ENCODE data around the gene ACBD3.
A peak's percentile ranks its signal among the peaks of the same experiment; 100 is the strongest.

The ACBD3 gene

DNA sequence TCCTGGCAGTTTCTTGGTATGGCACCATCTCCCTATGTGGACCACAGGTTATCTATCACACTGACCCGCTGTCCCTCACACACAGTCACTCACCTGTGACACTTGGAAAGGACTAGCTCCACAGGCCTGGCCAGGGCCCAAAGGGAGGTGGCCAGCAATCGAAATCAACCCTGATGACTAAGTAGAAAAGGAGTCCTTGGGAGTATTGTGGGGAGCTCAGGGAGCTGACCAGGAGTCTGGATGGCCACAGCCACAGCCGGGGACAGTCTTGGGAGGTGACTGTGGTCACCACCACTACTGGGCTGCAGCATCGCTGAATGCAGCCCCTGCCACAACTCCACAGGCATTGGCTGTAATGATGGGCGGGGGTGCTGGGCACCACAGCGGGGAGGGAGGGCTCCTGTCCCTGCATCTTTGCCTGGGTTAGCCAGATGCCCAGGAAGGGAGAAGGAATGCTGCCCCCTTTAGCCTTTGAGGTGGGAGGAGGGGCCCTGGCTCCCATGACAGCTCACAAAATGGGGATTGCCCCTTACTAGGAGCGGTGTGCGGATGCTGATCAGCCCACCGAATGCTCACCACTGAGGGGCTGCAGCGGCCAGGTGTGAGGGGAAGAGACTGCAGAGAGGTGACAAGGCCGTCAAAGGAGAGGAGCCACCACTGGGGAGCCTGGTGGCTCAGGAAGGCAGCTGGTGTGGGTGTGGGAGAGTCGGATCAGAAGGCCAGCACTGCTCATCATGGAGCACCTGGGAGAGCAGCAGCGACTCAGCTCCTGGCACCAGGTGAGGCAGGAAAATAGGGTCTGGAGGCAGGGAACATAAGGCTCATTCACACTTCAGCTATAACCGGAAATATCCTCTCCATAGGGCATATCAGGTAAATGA lies 62.7 kb downstream of the ACBD3 start:
- Mint-ChIP-seq H3K9me3 (no peaks in the 10 kb centered on the region), H3K27ac (peak overlapping the region in 1 of 2 donors; percentile 87), H3K4me3 (peak overlapping the region in 1 of 2 donors; percentile 78), H3K4me1 (ENCODE audit: low read depth in 2 of 2) (peaks cover 14 to 26% of the 10 kb centered on the region in 2 donors), H3K36me3 (ENCODE audit: insufficient read depth) (peaks cover 21% of the 10 kb centered on the region), H3K27me3 (peaks cover 0 to 7% of the 10 kb centered on the region in 2 donors)
- ATAC-seq (replicated peaks), result no peak
- no peak for DNase-seq

DNA sequence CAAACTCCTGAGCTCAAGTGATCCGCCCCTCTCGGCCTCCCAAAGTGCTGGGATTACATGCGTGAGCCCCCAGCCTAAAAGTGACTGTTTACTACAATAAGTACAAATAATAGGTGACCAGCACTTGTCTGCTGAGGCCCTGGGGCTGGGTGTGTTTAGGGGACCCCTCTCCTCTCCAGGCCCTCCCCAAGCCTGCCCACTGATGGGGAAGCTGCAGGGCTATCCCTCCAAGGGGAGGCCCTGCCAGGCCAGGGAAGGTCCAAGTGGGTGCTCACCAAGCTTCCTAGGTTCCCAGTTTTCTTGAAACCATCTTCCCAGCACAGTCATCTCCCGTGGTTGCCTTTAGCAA lies 63.4 kb downstream of the ACBD3 start:
- Mint-ChIP-seq H3K4me1 (ENCODE audit: low read depth in 2 of 2) (peaks cover 14 to 26% of the 10 kb centered on the region in 2 donors), H3K9me3 (no peaks in the 10 kb centered on the region), H3K36me3 (ENCODE audit: insufficient read depth) (peaks cover 21% of the 10 kb centered on the region), H3K27ac (peak overlapping the region; percentile 85 to 87), H3K27me3 (peaks cover 0 to 7% of the 10 kb centered on the region in 2 donors), H3K4me3 (peak overlapping the region; percentile 78 to 82)
- DNase-seq, result no peak
- no peak for ATAC-seq (replicated peaks)

DNA sequence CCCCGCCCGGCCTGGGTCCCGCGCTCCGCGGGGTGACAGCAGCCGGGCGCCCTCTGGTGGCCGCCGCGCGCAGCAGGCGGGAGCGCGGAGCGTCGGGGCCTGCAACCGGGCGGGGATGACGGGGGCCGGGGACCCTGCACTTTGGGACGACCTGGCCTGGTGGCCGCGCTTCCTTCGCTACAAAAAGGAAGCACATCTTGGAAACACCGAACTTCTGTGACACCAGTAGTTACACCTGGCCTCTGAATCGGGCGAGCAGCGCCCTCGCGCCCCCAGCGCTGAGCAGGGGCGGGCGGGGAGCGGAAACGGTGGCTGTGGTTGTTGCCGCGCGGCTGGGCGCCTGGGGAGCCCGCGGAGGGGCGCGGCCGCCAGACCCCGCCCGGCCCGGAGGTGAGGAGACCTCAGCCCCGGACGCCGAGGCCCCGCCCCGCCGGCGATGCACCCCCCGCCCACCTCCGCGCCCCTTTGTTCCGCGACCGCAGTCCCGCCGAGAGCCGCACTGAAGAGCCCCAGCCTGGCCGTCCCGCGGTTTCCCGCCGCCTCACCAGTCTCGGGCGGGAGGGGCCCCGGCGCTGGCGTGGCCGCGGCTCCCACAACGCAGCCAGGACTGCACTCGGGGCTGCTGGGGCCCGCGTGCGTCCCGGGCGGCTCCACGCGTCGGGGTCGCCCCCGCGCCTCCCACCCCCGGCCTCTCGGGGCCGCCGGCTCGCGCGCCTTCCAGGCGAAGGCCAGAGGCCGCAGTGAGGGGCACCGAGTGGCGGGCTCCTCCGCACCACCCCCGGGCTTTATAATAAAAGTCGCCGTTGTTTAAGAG lies 64.7 kb downstream of the ACBD3 start:
- ATAC-seq (replicated peaks), result peak; percentile 74
- Mint-ChIP-seq H3K36me3 (ENCODE audit: insufficient read depth) (peaks cover 21% of the 10 kb centered on the region), H3K4me1 (ENCODE audit: low read depth in 2 of 2) (peaks cover 14 to 24% of the 10 kb centered on the region in 2 donors), H3K27ac (peak overlapping the region in 1 of 2 donors; percentile 76), H3K4me3 (peak overlapping the region; percentile 78 to 82), H3K27me3 (peaks cover 0 to 7% of the 10 kb centered on the region in 2 donors), H3K9me3 (no peaks in the 10 kb centered on the region)
- DNase-seq, result peak; percentile 71 to 75 (median 75)

DNA sequence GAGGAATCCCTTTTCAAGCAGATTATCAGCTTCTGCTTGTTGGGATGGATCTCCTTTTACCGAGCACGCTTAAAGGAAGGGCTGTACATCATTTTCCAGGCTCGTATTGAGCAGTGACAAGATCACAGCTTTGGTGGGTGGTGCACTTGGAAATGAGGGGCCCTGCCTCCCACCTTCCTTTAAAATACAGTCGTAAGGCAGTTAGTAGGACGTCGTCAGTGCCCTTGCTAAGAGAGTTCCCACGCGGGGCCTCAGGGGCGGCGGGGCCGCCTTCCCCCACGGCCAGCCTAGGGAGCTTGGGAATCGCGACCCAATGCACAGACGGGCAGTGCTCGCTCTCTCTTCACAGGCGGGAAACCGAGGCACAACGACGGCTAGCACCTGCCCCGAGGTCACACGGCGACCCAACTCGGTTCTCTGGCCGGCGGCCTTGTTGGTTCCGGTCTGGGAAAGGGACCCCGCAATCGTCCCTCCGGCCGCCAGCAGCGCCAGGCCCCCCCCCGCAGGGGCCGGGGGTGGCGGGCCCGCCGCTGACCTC lies 65.4 kb downstream of the ACBD3 start:
- peaks cover 0 to 7% of the 10 kb centered on the region in 2 donors for H3K27me3 Mint-ChIP-seq
- peaks cover 14% of the 10 kb centered on the region for H3K36me3 Mint-ChIP-seq (ENCODE audit: insufficient read depth)
- peak overlapping the region in 1 of 2 donors; percentile 76 for H3K27ac Mint-ChIP-seq
- H3K4me3 Mint-ChIP-seq, result peak overlapping the region; percentile 75 to 78
- H3K9me3 Mint-ChIP-seq, result no peaks in the 10 kb centered on the region
- H3K4me1 Mint-ChIP-seq (ENCODE audit: low read depth in 2 of 2), result peaks cover 14 to 24% of the 10 kb centered on the region in 2 donors
- DNase-seq (no peak), ATAC-seq (replicated peaks) (no peak)

DNA sequence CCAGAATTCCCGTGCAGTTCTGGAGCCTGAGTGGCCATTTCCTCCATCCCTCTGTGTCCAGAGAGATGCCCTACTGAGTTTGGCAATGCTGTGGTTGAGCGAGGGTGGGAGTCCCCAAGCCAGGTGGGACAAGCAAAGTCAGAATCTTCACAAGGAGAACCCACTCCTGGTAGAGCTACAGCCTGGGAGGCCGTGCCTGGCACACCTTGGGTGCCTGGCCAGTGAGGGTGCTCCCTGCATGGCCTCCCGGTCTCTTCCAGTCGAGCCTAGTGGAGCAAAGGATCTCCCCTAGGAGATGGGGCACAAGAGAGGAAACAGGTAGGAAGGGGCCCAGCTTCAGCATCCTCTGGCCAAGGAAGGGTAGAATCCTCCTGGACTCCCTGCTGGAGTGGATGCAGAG lies 66.1 kb downstream of the ACBD3 start:
- Mint-ChIP-seq H3K27ac (peak overlapping the region in 1 of 2 donors; percentile 76), H3K4me1 (ENCODE audit: low read depth in 2 of 2) (peaks cover 14 to 22% of the 10 kb centered on the region in 2 donors), H3K9me3 (no peaks in the 10 kb centered on the region), H3K36me3 (ENCODE audit: insufficient read depth) (peaks cover 12% of the 10 kb centered on the region), H3K4me3 (peak overlapping the region; percentile 35 to 78), H3K27me3 (peaks cover 0 to 4% of the 10 kb centered on the region in 2 donors)
- ATAC-seq (replicated peaks), result no peak
- DNase-seq, result no peak

DNA sequence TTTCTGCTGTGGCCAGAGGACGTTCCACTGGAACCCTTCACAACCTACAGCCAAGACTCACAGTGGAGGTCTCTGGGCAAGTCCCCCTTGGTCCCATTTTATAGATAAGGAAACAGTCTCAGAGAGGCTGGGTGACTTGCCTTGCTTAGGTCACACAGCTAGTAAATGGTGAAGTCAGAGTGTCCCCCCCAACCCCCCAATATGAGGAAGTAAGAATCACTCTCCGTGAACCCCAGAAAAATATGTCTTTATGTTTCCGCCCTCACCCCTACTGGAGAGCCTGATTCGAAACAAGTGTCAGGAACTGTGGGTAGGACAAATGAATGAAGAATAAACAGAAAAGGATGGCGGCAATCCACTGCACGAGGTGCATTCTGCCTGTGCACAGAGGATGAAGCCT lies 67.4 kb downstream of the ACBD3 start:
- Mint-ChIP-seq H3K27ac (no peak overlapping the region), H3K27me3 (no peaks in the 10 kb centered on the region), H3K36me3 (ENCODE audit: insufficient read depth) (peaks cover 10% of the 10 kb centered on the region), H3K4me1 (ENCODE audit: low read depth in 2 of 2) (peaks cover 8 to 17% of the 10 kb centered on the region in 2 donors), H3K4me3 (no peak overlapping the region), H3K9me3 (no peaks in the 10 kb centered on the region)
- ATAC-seq (replicated peaks), result no peak
- DNase-seq, result no peak

DNA sequence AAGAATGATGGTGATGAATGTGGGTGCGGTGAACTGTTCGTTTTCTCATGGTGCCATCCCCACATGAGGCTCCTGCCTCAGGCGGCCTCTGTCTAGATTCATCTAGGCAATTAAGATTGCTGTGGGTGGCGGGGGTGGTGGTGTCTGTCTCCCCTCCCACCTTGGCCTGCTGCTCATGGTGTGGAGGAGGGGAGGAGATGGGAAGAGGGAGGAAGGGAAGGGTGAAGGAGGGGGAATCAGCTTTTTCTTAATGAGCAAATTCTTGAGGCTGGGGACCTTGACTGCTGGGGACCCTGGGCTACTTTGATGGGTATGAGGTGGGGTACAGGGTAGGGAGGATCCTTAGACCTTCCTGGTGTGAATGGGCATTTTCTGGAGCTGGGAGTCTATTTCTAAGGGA lies 68.2 kb downstream of the ACBD3 start:
- Mint-ChIP-seq H3K4me3 (no peak overlapping the region), H3K9me3 (no peaks in the 10 kb centered on the region), H3K27me3 (no peaks in the 10 kb centered on the region), H3K27ac (peak overlapping the region in 1 of 2 donors; percentile 55), H3K4me1 (ENCODE audit: low read depth in 2 of 2) (peaks cover 8 to 10% of the 10 kb centered on the region in 2 donors), H3K36me3 (ENCODE audit: insufficient read depth) (peaks cover 10% of the 10 kb centered on the region)
- no peak for DNase-seq
- no peak for ATAC-seq (replicated peaks)

DNA sequence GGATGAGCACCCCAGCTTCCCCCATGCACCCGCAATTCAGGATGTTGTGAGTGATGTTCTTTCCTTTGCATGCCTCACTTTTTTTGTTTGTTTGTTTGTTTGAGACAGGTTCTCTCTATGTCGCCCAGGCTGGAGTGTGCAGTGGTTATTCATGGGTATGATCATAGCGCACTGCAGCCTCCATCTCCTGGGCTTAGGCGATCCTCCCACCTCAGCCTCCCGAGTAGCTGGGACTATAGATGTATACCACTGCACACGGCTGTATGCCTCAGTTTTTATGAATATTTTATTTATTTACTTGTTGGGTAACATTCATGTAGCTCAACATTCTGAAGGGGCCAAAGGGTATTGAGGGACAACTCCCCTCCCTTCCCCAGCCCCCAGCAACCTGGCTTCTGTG lies 69.2 kb downstream of the ACBD3 start:
- Mint-ChIP-seq H3K27me3 (no peaks in the 10 kb centered on the region), H3K27ac (no peak overlapping the region), H3K4me3 (no peak overlapping the region), H3K4me1 (ENCODE audit: low read depth in 2 of 2) (peaks cover 4 to 6% of the 10 kb centered on the region in 2 donors), H3K36me3 (ENCODE audit: insufficient read depth) (peaks cover 7% of the 10 kb centered on the region), H3K9me3 (no peaks in the 10 kb centered on the region)
- ATAC-seq (replicated peaks) (no peak), DNase-seq (no peak)

DNA sequence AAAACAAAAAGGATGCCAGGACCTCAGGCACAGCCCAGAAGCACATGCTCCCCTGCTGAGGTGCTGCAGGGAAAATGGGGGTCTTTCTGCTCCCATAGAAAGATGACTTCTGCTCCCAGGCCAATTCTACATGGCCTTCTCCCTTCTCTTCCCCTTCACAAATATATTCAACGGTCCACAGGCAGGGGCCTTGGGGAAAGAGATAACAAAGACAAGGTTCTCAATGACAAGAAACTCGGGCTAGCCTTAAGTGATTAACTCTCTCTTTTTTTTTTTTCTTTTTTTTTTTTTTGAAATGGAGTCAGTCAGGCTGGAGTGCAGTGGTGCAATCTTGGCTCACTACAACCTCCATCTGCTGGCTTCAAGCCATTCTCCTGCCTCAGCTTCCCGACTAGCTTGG lies 69.9 kb downstream of the ACBD3 start:
- ATAC-seq (replicated peaks) (no peak), DNase-seq (no peak)
- Mint-ChIP-seq H3K36me3 (ENCODE audit: insufficient read depth) (peaks cover 7% of the 10 kb centered on the region), H3K27me3 (no peaks in the 10 kb centered on the region), H3K27ac (no peak overlapping the region), H3K4me3 (no peak overlapping the region), H3K4me1 (ENCODE audit: low read depth in 2 of 2) (peaks cover 4 to 6% of the 10 kb centered on the region in 2 donors), H3K9me3 (no peaks in the 10 kb centered on the region)

DNA sequence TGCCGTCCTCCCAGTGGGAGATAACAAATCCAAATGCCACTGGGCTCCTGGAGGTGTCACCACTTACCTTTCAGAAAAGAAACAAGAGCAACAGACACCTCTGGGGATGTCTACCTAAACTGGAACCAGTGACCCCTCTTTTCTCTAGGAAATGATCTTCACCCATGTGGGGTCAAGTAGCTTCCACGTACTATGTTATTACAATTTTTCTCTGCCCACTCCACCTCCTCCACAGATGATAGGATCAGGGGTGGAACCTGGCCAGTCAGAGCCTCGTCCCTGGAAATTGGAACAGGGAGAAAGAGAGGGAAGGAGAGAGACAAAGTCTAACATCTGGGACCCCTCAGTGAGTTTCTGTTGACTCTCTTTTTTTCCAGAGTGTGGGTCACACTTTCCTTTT lies 73.9 kb downstream of the ACBD3 start:
- ATAC-seq (replicated peaks) (no peak), DNase-seq (no peak)
- Mint-ChIP-seq H3K4me3 (peak overlapping the region; percentile 32 to 40), H3K27ac (peak overlapping the region; percentile 44), H3K36me3 (ENCODE audit: insufficient read depth) (peaks cover 6% of the 10 kb centered on the region), H3K4me1 (ENCODE audit: low read depth in 2 of 2) (peaks cover 14 to 15% of the 10 kb centered on the region in 2 donors), H3K9me3 (no peaks in the 10 kb centered on the region), H3K27me3 (no peaks in the 10 kb centered on the region)

DNA sequence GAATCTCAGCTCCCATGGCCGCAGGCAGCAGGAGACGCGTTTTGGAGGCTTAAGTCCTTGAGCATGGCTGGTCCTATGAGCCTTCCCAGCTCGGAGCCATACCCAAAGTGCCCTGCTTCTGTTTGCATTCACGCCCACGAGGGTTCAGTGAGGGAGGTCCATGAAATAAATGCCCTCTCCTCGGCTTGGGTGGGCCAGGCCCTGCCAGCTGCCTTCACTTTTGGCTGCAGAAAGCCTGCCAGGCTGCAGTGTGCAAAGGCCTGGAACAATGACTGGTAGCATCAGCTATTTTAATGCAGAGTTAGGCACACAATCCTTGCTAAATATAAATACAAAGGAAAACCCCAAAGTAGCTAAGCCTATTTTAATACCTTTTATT lies 74.7 kb downstream of the ACBD3 start:
- no peak for DNase-seq
- H3K4me3 Mint-ChIP-seq, result peak overlapping the region; percentile 32 to 98
- peak overlapping the region in 1 of 2 donors; percentile 44 for H3K27ac Mint-ChIP-seq
- no peaks in the 10 kb centered on the region for H3K9me3 Mint-ChIP-seq
- no peaks in the 10 kb centered on the region for H3K27me3 Mint-ChIP-seq
- no peak for ATAC-seq (replicated peaks)
- peaks cover 6% of the 10 kb centered on the region for H3K36me3 Mint-ChIP-seq (ENCODE audit: insufficient read depth)
- H3K4me1 Mint-ChIP-seq (ENCODE audit: low read depth in 2 of 2), result peaks cover 14 to 15% of the 10 kb centered on the region in 2 donors

DNA sequence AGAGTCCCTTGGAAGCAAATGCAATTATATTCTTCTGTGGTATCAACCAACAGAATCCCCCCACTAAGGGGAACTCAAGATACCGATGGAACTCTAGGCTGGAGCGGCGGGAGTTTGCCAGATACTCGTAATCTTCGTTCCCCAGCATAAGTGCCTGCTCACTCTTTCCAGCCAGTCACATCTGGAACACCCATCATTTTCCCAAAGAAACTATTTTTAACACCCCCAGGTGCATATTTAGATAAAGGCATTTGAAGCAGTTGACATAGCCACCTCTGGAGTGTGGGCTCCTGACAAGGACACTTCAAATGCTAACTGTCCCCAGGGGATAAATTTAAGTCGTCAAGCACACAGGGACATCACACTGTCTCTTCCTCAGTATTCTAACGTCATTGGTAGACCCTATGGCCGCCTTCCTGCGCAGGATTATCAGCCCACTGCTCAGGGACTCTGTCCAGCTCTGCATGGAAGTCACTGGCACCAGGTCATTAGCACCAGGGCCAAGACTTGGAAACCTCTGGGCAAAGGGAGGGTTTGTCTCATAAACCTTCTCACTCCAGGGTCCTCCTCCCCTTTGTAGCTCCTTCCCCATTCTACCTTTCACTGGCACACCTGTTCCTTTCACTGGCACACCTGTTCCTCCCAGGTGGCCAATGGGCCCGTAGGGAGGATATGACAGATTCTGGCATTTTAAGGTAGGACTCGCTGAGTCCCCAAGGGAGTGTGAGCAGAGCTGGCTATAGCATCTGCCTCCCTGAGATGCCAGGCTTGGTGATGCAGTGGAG lies 75.3 kb downstream of the ACBD3 start:
- Mint-ChIP-seq H3K27me3 (no peaks in the 10 kb centered on the region), H3K4me1 (ENCODE audit: low read depth in 2 of 2) (peaks cover 14 to 15% of the 10 kb centered on the region in 2 donors), H3K27ac (peak overlapping the region; percentile 38 to 44), H3K36me3 (ENCODE audit: insufficient read depth) (peaks cover 6% of the 10 kb centered on the region), H3K9me3 (no peaks in the 10 kb centered on the region), H3K4me3 (peak overlapping the region; percentile 97 to 98)
- no peak for DNase-seq
- ATAC-seq (replicated peaks), result no peak

All from effector memory CD8-positive, alpha-beta T cell (primary cell).